Measurements from ENCODE around the gene DIS3L2. TPM values are rescaled to one million over a fixed set of nuclear protein-coding genes. Genes with fewer than 3 reads are reported as not detected.
"Not testable (repeated sequence)": the region's sequence is repeated elsewhere in the genome, so short reads cannot be mapped to it uniquely, and the experiment has no call there.

DIS3L2 gene
- total RNA-seq, 1 donor from 2014 or later, result 18.6 TPM

GRCh38 chr2:232341739-232342126 is 380.2 kb downstream of the DIS3L2 start:
- DNase-seq (ENCODE audit: low spot score), result no peak
- intact Hi-C loops (cut with DNase I), result no loop called here

- DNase-seq (ENCODE audit: low spot score), result no peak
- intact Hi-C loops (cut with DNase I), result no loop called here
These were observed 381.4 kb downstream of the DIS3L2 start for GRCh38 chr2:232342635-232343565.

GRCh38 chr2:232343821-232344220 is 382.3 kb downstream of the DIS3L2 start:
- intact Hi-C loops (cut with DNase I), result no loop called here
- DNase-seq (ENCODE audit: low spot score), result no peak

GRCh38 chr2:232345251-232345650 is 383.7 kb downstream of the DIS3L2 start:
- intact Hi-C loops (cut with DNase I), result no loop called here
- DNase-seq (ENCODE audit: low spot score), result no peak

GRCh38 chr2:232347369-232347768 is 385.9 kb downstream of the DIS3L2 start:
- no peak for DNase-seq (ENCODE audit: low spot score)
- intact Hi-C loops (cut with DNase I), result no loop called here

GRCh38 chr2:232348936-232349335 is 387.4 kb downstream of the DIS3L2 start:
- intact Hi-C loops (cut with DNase I), result no loop called here
- no peak for DNase-seq (ENCODE audit: low spot score)

GRCh38 chr2:232349546-232349945 is 388.0 kb downstream of the DIS3L2 start:
- DNase-seq (ENCODE audit: low spot score), result no peak
- intact Hi-C loops (cut with DNase I), result no loop called here

GRCh38 chr2:232349946-232350635 is 388.6 kb downstream of the DIS3L2 start:
- no peak for DNase-seq (ENCODE audit: low spot score)
- intact Hi-C loops (cut with DNase I), result no loop called here

- intact Hi-C loops (cut with DNase I), result no loop called here
- DNase-seq (ENCODE audit: low spot score), result no peak
These were observed 389.5 kb downstream of the DIS3L2 start for GRCh38 chr2:232350804-232351685.

- intact Hi-C loops (cut with DNase I), result no loop called here
- DNase-seq (ENCODE audit: low spot score), result no peak
These were observed 390.4 kb downstream of the DIS3L2 start for GRCh38 chr2:232351686-232352510.

GRCh38 chr2:232352511-232353091 is 391.1 kb downstream of the DIS3L2 start:
- no peak for DNase-seq (ENCODE audit: low spot score)
- intact Hi-C loops (cut with DNase I), result no loop called here

- DNase-seq (ENCODE audit: low spot score), result no peak
- intact Hi-C loops (cut with DNase I), result no loop called here
These were observed 391.6 kb downstream of the DIS3L2 start for GRCh38 chr2:232353096-232353495.

GRCh38 chr2:232353660-232354059 is 392.1 kb downstream of the DIS3L2 start:
- no peak for DNase-seq (ENCODE audit: low spot score)
- intact Hi-C loops (cut with DNase I), result no loop called here

GRCh38 chr2:232354069-232354468 is 392.6 kb downstream of the DIS3L2 start:
- no peak for DNase-seq (ENCODE audit: low spot score)
- intact Hi-C loops (cut with DNase I), result no loop called here

GRCh38 chr2:232361646-232362045 is 400.1 kb downstream of the DIS3L2 start:
- DNase-seq (ENCODE audit: low spot score), result no peak
- intact Hi-C loops (cut with DNase I), result no loop called here

- intact Hi-C loops (cut with DNase I), result no loop called here
- DNase-seq (ENCODE audit: low spot score), result no peak
These were observed 400.8 kb downstream of the DIS3L2 start for GRCh38 chr2:232362174-232362900.

- DNase-seq (ENCODE audit: low spot score); intact Hi-C loops (cut with DNase I): not testable (repeated sequence)
These were observed 401.7 kb downstream of the DIS3L2 start for GRCh38 chr2:232363064-232363783.

Data from cardiac septum (tissue), 1 donor.